Measurements from ENCODE around the gene DOCK6.

- TF ChIP-seq, protein P1, sequence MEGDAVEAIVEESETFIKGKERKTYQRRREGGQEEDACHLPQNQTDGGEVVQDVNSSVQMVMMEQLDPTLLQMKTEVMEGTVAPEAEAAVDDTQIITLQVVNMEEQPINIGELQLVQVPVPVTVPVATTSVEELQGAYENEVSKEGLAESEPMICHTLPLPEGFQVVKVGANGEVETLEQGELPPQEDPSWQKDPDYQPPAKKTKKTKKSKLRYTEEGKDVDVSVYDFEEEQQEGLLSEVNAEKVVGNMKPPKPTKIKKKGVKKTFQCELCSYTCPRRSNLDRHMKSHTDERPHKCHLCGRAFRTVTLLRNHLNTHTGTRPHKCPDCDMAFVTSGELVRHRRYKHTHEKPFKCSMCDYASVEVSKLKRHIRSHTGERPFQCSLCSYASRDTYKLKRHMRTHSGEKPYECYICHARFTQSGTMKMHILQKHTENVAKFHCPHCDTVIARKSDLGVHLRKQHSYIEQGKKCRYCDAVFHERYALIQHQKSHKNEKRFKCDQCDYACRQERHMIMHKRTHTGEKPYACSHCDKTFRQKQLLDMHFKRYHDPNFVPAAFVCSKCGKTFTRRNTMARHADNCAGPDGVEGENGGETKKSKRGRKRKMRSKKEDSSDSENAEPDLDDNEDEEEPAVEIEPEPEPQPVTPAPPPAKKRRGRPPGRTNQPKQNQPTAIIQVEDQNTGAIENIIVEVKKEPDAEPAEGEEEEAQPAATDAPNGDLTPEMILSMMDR (optimal IDR thresholded peaks at IDR 0.05 in 1 of 3, IDR thresholded peaks at IDR 0.05 in 1 of 3, conservative IDR thresholded peaks at IDR 0.05 in 1 of 3; ENCODE audit: extremely low read depth in 1 of 3, insufficient read depth in 2 of 3, low read length in 3 of 3), result no peak
- no peak for TF ChIP-seq EZH2 (IDR thresholded peaks at IDR 0.05; ENCODE audit: low read length)
These were observed 33.9 kb upstream of the DOCK6 start for GRCh38 chr19:11296264-11296663.

Measured in keratinocyte (primary cell).